Heart right ventricle (tissue), 16 donors: ENCODE results near the gene ZDBF2. TPM values are rescaled to one million over a fixed set of nuclear protein-coding genes. Genes with fewer than 3 reads are reported as not detected.

Source experiments
- ATAC-seq, 8 donors: fragments of 200-7000 bp; cut with Tn5 transposase; one replicate each; pipeline ENCODE4 v1.9.1; 2020; ENCODE audit warnings: mild to moderate bottlenecking in 8 of 8, moderate library complexity in 8 of 8, moderate number of reproducible peaks in 1 of 8
- DNase-seq, 2 donors: peaks; one replicate each; pipeline ENCODE4 v3.0.0-alpha.2; 2020
- H3K27ac ChIP-seq, 10 donors: fragments of 200-600 bp; sonication (generic) in 2 of 10; one replicate each; pipeline versions ENCODE4 v1.5.0 to v1.8.0; 2020 to 2022; ENCODE audit warnings: mild to moderate bottlenecking in 3 of 10
- H3K27me3 ChIP-seq, 7 donors: fragments of 200-600 bp; one replicate each; pipeline ENCODE4 v1.8.0; 2021 to 2022; ENCODE audit warnings: mild to moderate bottlenecking in 2 of 7
- H3K36me3 ChIP-seq, 9 donors: fragments of 200-600 bp; sonication (generic) in 1 of 9; one replicate each; pipeline versions ENCODE4 v1.5.0 to v1.8.0; 2020 to 2022; ENCODE audit warnings: mild to moderate bottlenecking in 2 of 9
- H3K4me1 ChIP-seq, 9 donors: fragments of 200-600 bp; sonication (generic) in 1 of 9; one replicate each; pipeline versions ENCODE4 v1.5.0 to v1.8.0; 2020 to 2022; ENCODE audit warnings: mild to moderate bottlenecking in 4 of 9
- H3K4me3 ChIP-seq, 10 donors: fragments of 200-600 bp; sonication (generic) in 2 of 10; one replicate each; pipeline versions ENCODE4 v1.5.0 to v1.8.0; 2020 to 2022; ENCODE audit warnings: mild to moderate bottlenecking in 7 of 10, moderate library complexity in 2 of 10
- H3K9me3 ChIP-seq, 11 donors: fragments of 200-600 bp in 10 of 11; sonication (generic) in 2 of 11; one replicate each; pipeline versions ENCODE4 v1.5.0 to v1.8.0; 2013 to 2022; ENCODE audit warnings: mild to moderate bottlenecking in 2 of 11, control low read depth in 1 of 11, moderate library complexity in 1 of 11
- WGBS, 2 donors: extraction: QIAGEN DNeasy Blood & Tissue Kit; methylation state at CpG; one replicate each; pipeline ENCODE4 v1.1.7; 2013; ENCODE audit warnings: inconsistent platforms in 1 of 2; 5-methylcytosine and 5-hydroxymethylcytosine counted together
- intact Hi-C, 10 donors: fragments of 100-400 bp; cut with DNase I; formaldehyde crosslinking; loops; one replicate each; pipeline versions ENCODE4 v1.11.1 to v1.14.2; 2022
- polyA plus RNA-seq, 2 donors: library from polyadenylated mRNA; stranded (reverse); fragments of 200-250 nt; gene quantifications; one replicate each; pipeline ENCODE4 v1.2.3, GENCODE V29; 2013
- total RNA-seq, 10 donors: library from RNA; stranded (reverse); fragmentation: NEBNext Ultra II Directional in 3 of 10; extraction: Animal tissue kit (Norgen Biotek cat#: 25700) in 3 of 10; gene quantifications; one replicate each; pipeline versions ENCODE4 v1.2.1 to v1.2.4, GENCODE V29; 2021 to 2023
- TF ChIP-seq, protein P1 (sequence below), 9 donors: fragments of 200-600 bp; sonication (generic) in 2 of 9; IDR thresholded peaks; one replicate each; pipeline versions ENCODE4 v1.5.0 to v1.8.0; 2021 to 2022; ENCODE audit warnings: antibody characterized with exemption in 9 of 9, mild to moderate bottlenecking in 5 of 9, moderate library complexity in 1 of 9
- donor health status: Arrhythmogenic right ventricular cardiomyopathy.
- donor health status: ischemic (EF 13 %, LVEDD 7.1; RV severe dilation, severe dysfunction).
- donor health status: healthy with polysubstance abuse.
- donor health status: DM: no; HTN: yes; CAD: no.
- donor health status: DM: no; HTN: no; CAD: no.
- donor health status: ischemic (EF 25% LVEDD 6.9; RV normal size, moderate dysfunction).
- donor health status: ischemic (EF 25% LVEDD 5.7; RV mildly dilated, moderate dysfunction).
- donor health status: healthy.
- donor health status: DM: yes; HTN: yes; CAD: no.
- donor health status: Ischemic cardiomyopathy.
- donor health status: ischemic (EF 35%, LVEDD 5.7; RV mildly dilated, moderate dysfunction).
- donor health status: nonischemic (EF 11% LVEDD 7.7; RV severe dilation, severe dysfunction).
- donor health status: DM: yes; HTN: yes; CAD: no.
- donor health status: PGD.
- donor health status: ischemic (EF 29% LVEDD 5.4; RV normal size, mild dysfunction).
- donor health status: nonischemic (EF 23%, LVEDD 6.1; RV moderate dilation, normal function).

ZDBF2 gene
- total and polyA plus RNA-seq, 12 donors, result 0.72 to 15.6 (median 10.2) TPM

DNA sequence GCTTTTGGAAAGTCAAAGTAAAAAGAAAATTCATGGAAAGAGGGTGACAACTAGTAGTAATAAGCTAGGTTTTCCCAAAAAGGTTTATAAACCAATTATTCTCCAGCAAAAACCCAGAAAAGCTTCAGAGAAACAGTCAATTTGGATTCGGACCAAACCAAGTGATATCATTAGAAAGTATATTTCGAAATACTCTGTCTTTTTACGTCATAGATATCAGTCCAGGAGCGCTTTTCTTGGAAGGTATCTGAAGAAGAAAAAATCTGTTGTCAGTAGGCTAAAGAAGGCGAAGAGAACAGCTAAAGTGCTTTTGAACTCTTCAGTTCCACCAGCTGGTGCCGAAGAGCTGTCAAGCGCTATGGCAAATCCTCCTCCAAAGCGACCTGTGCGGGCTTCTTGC, 36.6 kb downstream of the ZDBF2 start:
- no peak for ATAC-seq
- Histone ChIP-seq H3K4me1 (no peaks in the 10 kb centered on the region), H3K27me3 (no peaks in the 10 kb centered on the region), H3K27ac (no peak overlapping the region), H3K36me3 (peaks cover 0 to 4% (median 0%) of the 10 kb centered on the region in 9 donors), H3K9me3 (no peaks in the 10 kb centered on the region), H3K4me3 (no peak overlapping the region)
- DNase-seq, result no peak
- intact Hi-C loops, result no loop called here
- 84% methylated on average over 9 of the region's 9 CpGs for WGBS, 2 donors
- TF ChIP-seq, protein P1, sequence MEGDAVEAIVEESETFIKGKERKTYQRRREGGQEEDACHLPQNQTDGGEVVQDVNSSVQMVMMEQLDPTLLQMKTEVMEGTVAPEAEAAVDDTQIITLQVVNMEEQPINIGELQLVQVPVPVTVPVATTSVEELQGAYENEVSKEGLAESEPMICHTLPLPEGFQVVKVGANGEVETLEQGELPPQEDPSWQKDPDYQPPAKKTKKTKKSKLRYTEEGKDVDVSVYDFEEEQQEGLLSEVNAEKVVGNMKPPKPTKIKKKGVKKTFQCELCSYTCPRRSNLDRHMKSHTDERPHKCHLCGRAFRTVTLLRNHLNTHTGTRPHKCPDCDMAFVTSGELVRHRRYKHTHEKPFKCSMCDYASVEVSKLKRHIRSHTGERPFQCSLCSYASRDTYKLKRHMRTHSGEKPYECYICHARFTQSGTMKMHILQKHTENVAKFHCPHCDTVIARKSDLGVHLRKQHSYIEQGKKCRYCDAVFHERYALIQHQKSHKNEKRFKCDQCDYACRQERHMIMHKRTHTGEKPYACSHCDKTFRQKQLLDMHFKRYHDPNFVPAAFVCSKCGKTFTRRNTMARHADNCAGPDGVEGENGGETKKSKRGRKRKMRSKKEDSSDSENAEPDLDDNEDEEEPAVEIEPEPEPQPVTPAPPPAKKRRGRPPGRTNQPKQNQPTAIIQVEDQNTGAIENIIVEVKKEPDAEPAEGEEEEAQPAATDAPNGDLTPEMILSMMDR (IDR thresholded peaks at IDR 0.05), result no peak

DNA sequence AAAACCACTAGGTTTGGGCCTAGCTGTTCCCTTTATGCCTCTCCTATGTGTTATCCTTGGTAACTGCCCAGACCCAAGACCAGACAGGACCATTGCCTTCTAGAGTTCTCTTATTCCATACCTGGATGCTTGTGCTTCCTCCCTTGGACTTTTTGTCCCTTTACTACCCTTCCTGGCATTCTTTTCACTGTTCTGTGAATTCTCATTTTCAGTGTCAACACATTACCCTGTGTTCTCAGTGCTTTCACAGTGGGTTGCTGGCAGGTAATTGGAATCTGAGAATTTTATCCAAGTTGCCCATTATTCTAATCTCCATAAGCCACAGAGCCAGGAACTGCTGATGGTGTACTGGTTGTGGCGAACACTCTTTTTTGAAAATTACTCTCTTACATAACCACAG, 41.7 kb downstream of the ZDBF2 start:
- intact Hi-C loops, result no loop called here

DNA sequence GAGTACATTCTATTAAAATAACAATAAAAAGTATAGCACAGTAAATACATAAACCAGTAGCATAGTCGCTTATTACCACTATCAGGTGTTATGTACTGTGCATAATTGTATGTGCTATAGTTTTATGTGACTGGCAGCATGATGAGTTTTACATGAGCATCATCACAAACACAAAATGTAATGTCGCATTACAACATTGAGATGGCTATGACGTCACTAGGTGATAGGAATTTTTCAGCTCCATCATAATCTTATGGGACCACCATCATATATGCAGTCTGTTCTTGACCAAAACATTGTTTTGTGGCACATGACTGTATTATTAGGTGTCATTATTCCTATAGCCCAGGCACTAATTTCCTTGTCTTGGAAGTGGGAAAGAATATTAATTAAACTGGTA, 48.6 kb downstream of the ZDBF2 start:
- intact Hi-C loops, result no loop called here
- Histone ChIP-seq H3K27me3 (no peaks in the 10 kb centered on the region), H3K36me3 (no peaks in the 10 kb centered on the region), H3K9me3 (peaks cover 0 to 18% (median 9%) of the 10 kb centered on the region in 11 donors), H3K27ac (no peak overlapping the region), H3K4me3 (no peak overlapping the region), H3K4me1 (no peaks in the 10 kb centered on the region)
- ATAC-seq, result no peak
- WGBS, 2 donors, result 86 to 93% methylated on average over 3 of the region's 3 CpGs
- no peak for DNase-seq
- TF ChIP-seq, protein P1 (IDR thresholded peaks at IDR 0.05), result no peak

More for the DNA sequence above, 41.7 kb downstream of the ZDBF2 start:
- no peak overlapping the region for H3K4me3 ChIP-seq
- TF ChIP-seq, protein P1 (IDR thresholded peaks at IDR 0.05), result no peak
- no peaks in the 10 kb centered on the region for H3K36me3 ChIP-seq
- 92 to 94% methylated on average over 1 of the region's 1 CpG for WGBS, 2 donors
- H3K4me1 ChIP-seq, result no peaks in the 10 kb centered on the region
- no peak overlapping the region for H3K27ac ChIP-seq
- ATAC-seq (no peak), DNase-seq (no peak)
- H3K27me3 ChIP-seq, result no peaks in the 10 kb centered on the region
- H3K9me3 ChIP-seq, result peaks cover 0 to 18% (median 9%) of the 10 kb centered on the region in 11 donors

DNA sequence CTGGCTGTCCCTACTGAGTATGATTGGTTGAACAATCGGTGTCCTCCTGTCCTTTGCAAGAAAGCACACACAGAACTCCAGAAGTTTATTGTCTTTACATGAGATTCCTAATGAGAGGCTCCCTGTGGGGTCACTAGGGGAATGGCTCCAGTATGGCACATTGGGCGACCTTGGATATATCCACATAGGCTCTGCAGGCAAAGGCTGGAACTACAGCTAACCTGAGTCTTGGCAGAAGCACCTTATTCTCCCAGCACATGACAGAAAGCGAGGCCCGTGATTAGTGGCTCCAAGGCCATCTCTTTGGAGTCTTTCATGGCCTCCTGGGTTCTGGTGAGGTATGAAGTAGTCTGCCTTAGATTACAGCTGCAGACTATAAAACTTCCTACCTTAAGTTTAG, 49.0 kb downstream of the ZDBF2 start:
- Histone ChIP-seq H3K4me3 (no peak overlapping the region), H3K27ac (no peak overlapping the region), H3K4me1 (no peaks in the 10 kb centered on the region), H3K36me3 (no peaks in the 10 kb centered on the region), H3K27me3 (no peaks in the 10 kb centered on the region), H3K9me3 (peaks cover 0 to 14% (median 9%) of the 10 kb centered on the region in 11 donors)
- TF ChIP-seq, protein P1 (IDR thresholded peaks at IDR 0.05), result no peak
- intact Hi-C loops, result no loop called here
- 83 to 85% methylated on average over 4 of the region's 4 CpGs for WGBS, 2 donors
- no peak for ATAC-seq
- DNase-seq, result no peak
